Activated B cell treated with CpG ODN at 0.5 μM for 24 hours (primary cell): ENCODE results near the gene UGCG. TPM values are rescaled to one million over a fixed set of nuclear protein-coding genes. Genes with fewer than 3 reads are reported as not detected.
A peak's percentile ranks its signal among the peaks of the same experiment; 100 is the strongest.

Experiments used
- ATAC-seq: fragments of 200-7000 bp; cut with Tn5 transposase; one replicate; pipeline ENCODE4 v1.10.0; 2021; ENCODE audit warnings: low read depth, mild to moderate bottlenecking, moderate library complexity
- CTCF ChIA-PET: fragments of 350-600 bp; sonication (Branson Sonifier 250); formaldehyde crosslinking; loops from one replicate; lab custom pipeline; 2021; ENCODE audit warnings: antibody characterized with exemption; lab: Charles Lee
- POLR2A ChIA-PET: fragments of 350-600 bp; sonication (Branson Sonifier 250); formaldehyde crosslinking; loops from one replicate; lab custom pipeline; 2021; ENCODE audit warnings: antibody characterized with exemption; lab: Charles Lee
- DNase-seq: peaks from one replicate; pipeline ENCODE4 v3.0.0; 2022
- H3K27ac Mint-ChIP-seq: one replicate; pipeline ENCODE4 v1.8.0; 2020; ENCODE audit warnings: mixed read lengths
- H3K27me3 Mint-ChIP-seq: one replicate; pipeline ENCODE4 v1.8.0; 2021; ENCODE audit warnings: mixed read lengths
- H3K36me3 Mint-ChIP-seq: one replicate; pipeline ENCODE4 v1.8.0; 2021; ENCODE audit warnings: low read depth, mixed read lengths
- H3K4me1 Mint-ChIP-seq: one replicate; pipeline ENCODE4 v1.8.0; 2021; ENCODE audit warnings: mixed read lengths
- H3K4me3 Mint-ChIP-seq: one replicate; pipeline ENCODE4 v1.8.0; 2020; ENCODE audit warnings: mild to moderate bottlenecking, mixed read lengths
- H3K9me3 Mint-ChIP-seq: one replicate; pipeline ENCODE4 v1.8.0; 2020; ENCODE audit warnings: mixed read lengths
- intact Hi-C: fragments of 100-400 bp; cut with micrococcal nuclease; formaldehyde crosslinking; loops from one replicate; pipeline ENCODE4 v1.15.1; 2024
- total RNA-seq: library from RNA; stranded (reverse); gene quantifications from 2 replicates; pipeline ENCODE4 v1.2.3, GENCODE V29; 2022
- TF ChIP-seq, protein P1 (sequence below): fragments of 200-600 bp; IDR thresholded peaks from one replicate; pipeline ENCODE4 v1.8.0; 2022; ENCODE audit warnings: antibody characterized with exemption, mild to moderate bottlenecking

The UGCG gene
- total RNA-seq, 1 donor from 2014 or later: 111 TPM

DNA sequence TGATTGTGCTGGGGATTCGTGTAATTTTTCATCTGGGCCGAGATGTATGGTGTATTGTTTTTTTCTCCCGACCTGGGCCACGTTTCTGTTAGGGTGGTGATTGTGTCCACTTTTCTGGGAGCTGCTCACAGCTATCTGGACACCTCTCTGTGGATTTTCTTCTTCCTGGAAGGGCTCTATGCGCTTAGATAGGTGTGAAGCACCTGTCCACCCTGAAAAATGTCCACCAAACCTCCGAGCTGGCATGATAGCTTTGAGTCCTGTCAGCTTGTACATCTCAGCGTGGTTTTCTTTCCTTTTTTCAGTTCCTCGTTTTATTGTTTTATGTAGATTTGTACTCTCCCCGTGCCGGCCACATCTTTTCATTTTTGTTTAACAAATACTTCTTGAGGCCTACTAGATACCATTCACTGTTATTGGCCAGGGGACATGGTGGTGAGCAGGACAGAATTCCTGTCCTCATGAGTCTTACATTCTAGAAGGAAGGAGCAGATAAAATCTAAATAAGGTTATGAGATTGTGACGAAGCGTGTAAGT is 1.1 kb downstream of the UGCG start:
- ChIA-PET POLR2A (interaction anchor here (0.6 to 3.6 kb wide), 27 partner anchors 10 to 785 kb away, joined by 3 to 122 read pairs (median 8); partner anchors contain the start of genes HSDL2 and PTBP3), CTCF (interaction anchor here (0.7 to 2.8 kb wide), 3 partner anchors 18 to 177 kb away, joined by 3 to 15 read pairs (median 3); no protein-coding TSS in a partner anchor)
- intact Hi-C loops: loop anchor here (1.0 to 10.0 kb wide), 12 partner anchors 12 to 1517 kb away; partner anchors contain the start of genes C9orf43, DNAJC25, INIP and POLE3
- peaks cover 6% of the 10 kb centered on the region for H3K4me1 Mint-ChIP-seq
- no peak for DNase-seq
- H3K9me3 Mint-ChIP-seq: no peaks in the 10 kb centered on the region
- H3K27ac Mint-ChIP-seq: no peak overlapping the region
- peak; percentile 38 for ATAC-seq
- no peaks in the 10 kb centered on the region for H3K27me3 Mint-ChIP-seq
- TF ChIP-seq, protein P1, sequence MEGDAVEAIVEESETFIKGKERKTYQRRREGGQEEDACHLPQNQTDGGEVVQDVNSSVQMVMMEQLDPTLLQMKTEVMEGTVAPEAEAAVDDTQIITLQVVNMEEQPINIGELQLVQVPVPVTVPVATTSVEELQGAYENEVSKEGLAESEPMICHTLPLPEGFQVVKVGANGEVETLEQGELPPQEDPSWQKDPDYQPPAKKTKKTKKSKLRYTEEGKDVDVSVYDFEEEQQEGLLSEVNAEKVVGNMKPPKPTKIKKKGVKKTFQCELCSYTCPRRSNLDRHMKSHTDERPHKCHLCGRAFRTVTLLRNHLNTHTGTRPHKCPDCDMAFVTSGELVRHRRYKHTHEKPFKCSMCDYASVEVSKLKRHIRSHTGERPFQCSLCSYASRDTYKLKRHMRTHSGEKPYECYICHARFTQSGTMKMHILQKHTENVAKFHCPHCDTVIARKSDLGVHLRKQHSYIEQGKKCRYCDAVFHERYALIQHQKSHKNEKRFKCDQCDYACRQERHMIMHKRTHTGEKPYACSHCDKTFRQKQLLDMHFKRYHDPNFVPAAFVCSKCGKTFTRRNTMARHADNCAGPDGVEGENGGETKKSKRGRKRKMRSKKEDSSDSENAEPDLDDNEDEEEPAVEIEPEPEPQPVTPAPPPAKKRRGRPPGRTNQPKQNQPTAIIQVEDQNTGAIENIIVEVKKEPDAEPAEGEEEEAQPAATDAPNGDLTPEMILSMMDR: no peak
- H3K36me3 Mint-ChIP-seq: peaks cover 14% of the 10 kb centered on the region
- H3K4me3 Mint-ChIP-seq: no peak overlapping the region

DNA sequence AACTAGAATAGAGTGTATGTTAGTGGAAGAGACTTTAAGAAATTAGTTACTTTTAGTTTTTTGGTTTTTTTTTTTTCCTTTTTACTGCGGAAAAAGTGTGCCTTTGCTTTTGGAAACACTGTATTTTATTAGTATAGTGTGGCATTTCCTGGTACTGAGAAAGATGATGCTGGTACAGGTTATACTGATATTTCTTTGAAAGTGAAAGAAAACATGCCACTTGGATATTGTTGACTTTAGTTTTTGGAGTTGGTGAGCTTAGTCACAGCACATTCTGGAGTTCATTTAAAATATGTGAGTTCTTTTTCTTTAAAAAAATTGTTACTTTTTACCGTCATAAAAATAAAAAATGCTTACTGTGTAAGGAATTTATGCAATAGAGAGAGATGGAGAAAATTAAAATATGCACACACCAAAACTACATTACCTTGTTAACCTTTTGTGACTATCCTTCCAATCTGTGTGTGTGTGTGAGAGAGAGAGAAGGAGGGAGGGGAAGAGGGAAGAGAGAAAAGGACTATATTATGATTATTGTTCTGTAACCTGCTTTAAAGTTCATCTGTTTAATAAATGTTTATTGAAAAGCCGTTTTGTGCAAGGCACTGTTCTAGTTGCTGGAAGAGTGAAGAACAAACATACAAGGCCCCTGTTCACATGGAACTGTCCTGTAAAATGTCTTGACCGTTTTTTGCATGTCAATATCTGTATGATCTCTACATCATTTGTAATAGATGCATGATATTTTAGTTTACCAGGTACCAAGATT is 1.9 kb downstream of the UGCG start:
- H3K9me3 Mint-ChIP-seq: no peaks in the 10 kb centered on the region
- H3K27me3 Mint-ChIP-seq: no peaks in the 10 kb centered on the region
- TF ChIP-seq, protein P1: no peak
- H3K4me1 Mint-ChIP-seq: peaks cover 7% of the 10 kb centered on the region
- H3K27ac Mint-ChIP-seq: no peak overlapping the region
- DNase-seq (no peak), ATAC-seq (no peak)
- CTCF ChIA-PET: interaction anchor here (2.8 kb wide), 1 partner anchor 176 kb away, joined by 15 read pairs; no protein-coding TSS in a partner anchor
- H3K36me3 Mint-ChIP-seq: peaks cover 14% of the 10 kb centered on the region
- intact Hi-C loops: loop anchor here (1.0 to 10.0 kb wide), 4 partner anchors 11 to 1516 kb away; partner anchors contain the start of genes C9orf43, INIP and POLE3
- H3K4me3 Mint-ChIP-seq: no peak overlapping the region
- POLR2A ChIA-PET: interaction anchor here (0.7 to 3.6 kb wide), 19 partner anchors 9 to 481 kb away, joined by 3 to 122 read pairs (median 9); partner anchors contain the start of genes HSDL2 and PTBP3

DNA sequence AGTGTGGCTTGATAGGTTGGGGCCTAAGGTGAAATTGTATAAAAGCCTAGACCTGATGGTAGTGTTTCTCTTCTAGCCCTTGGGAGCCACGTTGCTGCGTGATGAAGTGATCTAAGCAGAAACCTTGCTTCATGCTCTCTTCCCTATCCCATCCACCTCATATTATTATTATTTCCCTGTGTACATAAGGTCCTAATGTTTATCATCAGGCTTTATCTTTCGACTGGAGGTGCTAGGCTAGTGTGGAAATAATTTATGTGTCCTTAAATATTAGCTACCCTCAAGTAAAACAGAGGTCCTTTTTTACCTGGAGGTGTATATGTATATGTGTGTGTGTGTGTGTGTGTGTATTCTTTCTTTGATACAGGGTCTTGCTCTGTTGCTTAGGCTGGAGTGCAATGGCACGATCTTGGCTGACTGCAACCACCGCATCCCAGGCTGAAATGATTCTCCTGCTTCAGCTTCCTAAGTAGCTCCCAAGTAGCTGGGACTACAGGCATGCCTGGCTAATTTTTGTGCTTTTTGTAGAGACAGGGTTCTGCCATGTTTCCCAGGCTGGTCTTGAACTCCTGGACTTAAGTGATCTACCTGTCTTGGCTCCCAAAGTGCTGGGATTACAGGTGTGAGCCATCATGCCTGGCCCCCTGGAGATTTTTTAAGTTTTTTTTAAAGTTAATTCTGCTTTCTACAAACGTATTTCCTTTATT is 3.7 kb downstream of the UGCG start:
- CTCF ChIA-PET: no interaction called here
- H3K4me3 Mint-ChIP-seq: no peak overlapping the region

DNA sequence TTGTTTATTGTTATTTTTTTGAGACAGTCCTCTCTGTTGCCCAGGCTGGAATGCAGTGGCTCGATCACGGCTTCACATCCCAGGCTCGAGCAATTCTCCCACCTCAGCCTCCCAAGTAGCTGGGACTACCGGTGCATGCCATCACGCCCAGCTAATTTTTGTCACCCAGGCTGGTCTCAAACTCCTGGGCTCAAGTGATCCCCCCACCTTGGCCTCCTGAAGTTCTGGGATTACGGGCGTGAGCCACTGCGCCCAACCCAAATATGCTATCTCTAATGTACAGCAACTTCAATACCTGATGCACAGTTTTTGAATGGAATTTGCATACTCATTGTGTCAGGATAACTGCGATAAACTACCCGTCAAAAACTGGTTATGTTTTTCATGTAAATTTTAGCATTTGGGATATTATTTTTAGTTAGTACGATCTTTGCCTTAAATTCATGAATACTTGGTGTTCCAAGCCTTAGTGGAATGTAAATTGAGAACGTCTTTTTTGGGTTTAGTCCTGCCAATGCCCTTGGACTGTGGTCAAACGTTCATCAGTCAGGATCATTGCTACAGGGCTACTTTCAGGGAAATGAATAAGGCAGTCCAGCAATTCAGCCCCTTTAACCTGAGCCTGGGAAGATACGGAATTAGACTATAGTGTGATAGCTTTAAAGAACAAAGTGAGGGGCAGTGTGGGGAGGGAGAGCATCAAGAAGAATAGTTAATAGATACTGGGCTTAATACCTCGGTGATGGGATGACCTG is 4.4 kb downstream of the UGCG start:
- H3K27ac Mint-ChIP-seq: no peak overlapping the region
- CTCF ChIA-PET: no interaction called here
- TF ChIP-seq, protein P1: no peak
- no peak for DNase-seq
- H3K27me3 Mint-ChIP-seq: no peaks in the 10 kb centered on the region
- intact Hi-C loops: no loop called here
- no peaks in the 10 kb centered on the region for H3K9me3 Mint-ChIP-seq
- ATAC-seq: no peak
- no peak overlapping the region for H3K4me3 Mint-ChIP-seq
- H3K4me1 Mint-ChIP-seq: peaks cover 26% of the 10 kb centered on the region
- H3K36me3 Mint-ChIP-seq: peaks cover 24% of the 10 kb centered on the region
- POLR2A ChIA-PET: interaction anchor here (0.5 to 1.5 kb wide), 4 partner anchors 8 to 135 kb away, joined by 3 to 5 read pairs (median 3); no protein-coding TSS in a partner anchor

More for the DNA sequence above, 3.7 kb downstream of the UGCG start:
- peaks cover 21% of the 10 kb centered on the region for H3K36me3 Mint-ChIP-seq
- intact Hi-C loops: no loop called here
- H3K4me1 Mint-ChIP-seq: peaks cover 25% of the 10 kb centered on the region
- TF ChIP-seq, protein P1: no peak
- peak overlapping the region; percentile 50 for H3K27ac Mint-ChIP-seq
- DNase-seq (no peak), ATAC-seq (no peak)
- POLR2A ChIA-PET: interaction anchor here (0.6 to 1.5 kb wide), 6 partner anchors 9 to 169 kb away, joined by 3 to 5 read pairs (median 4); no protein-coding TSS in a partner anchor
- H3K9me3 Mint-ChIP-seq: no peaks in the 10 kb centered on the region
- no peaks in the 10 kb centered on the region for H3K27me3 Mint-ChIP-seq
